ENCODE data around the gene ACBD4.

Gene ACBD4

GRCh38 chr17:45131616-45132319 is 3.7 kb upstream of the ACBD4 start:
- DNase-seq = peak in 4 of 10 donors; percentile 31 to 57 (median 34)
- intact Hi-C loops (cut with DNase I) = loop anchor here (5.0 to 10.0 kb wide), 2 partner anchors 34 to 357 kb away; no protein-coding TSS in a partner anchor

- intact Hi-C loops (cut with DNase I) = loop anchor here (5.0 to 10.0 kb wide), 2 partner anchors 35 to 357 kb away; no protein-coding TSS in a partner anchor
- no peak for DNase-seq
Measured at GRCh38 chr17:45132320-45132571, 3.2 kb upstream of the ACBD4 start, which contains the start of gene PLCD3. PLCD3 (minus strand) TSS chr17:45132515; CDS start chr17:45132410, 105 bp downstream.

- DNase-seq = peak; percentile 56 to 97 (median 80)
- intact Hi-C loops (cut with DNase I) = loop anchor here (5.0 to 10.0 kb wide), 2 partner anchors 36 to 358 kb away; no protein-coding TSS in a partner anchor
Measured at GRCh38 chr17:45132572-45133463, 2.7 kb upstream of the ACBD4 start.

GRCh38 chr17:45135978-45136791 is 698 bp downstream of the ACBD4 start:
- intact Hi-C loops (cut with DNase I) = loop anchor here (1.0 to 10.0 kb wide), 2 partner anchors 61 to 361 kb away; no protein-coding TSS in a partner anchor
- DNase-seq = peak in 2 of 10 donors; percentile 11 to 81

GRCh38 chr17:45136846-45137560 is 1.5 kb downstream of the ACBD4 start:
- peak in 2 of 10 donors; percentile 56 to 69 for DNase-seq
- intact Hi-C loops (cut with DNase I) = loop anchor here (10.0 kb wide), 1 partner anchor 362 kb away; no protein-coding TSS in a partner anchor

- DNase-seq = peak in 2 of 10 donors; percentile 27 to 42
- intact Hi-C loops (cut with DNase I) = loop anchor here (10.0 kb wide), 1 partner anchor 363 kb away; no protein-coding TSS in a partner anchor
Measured at GRCh38 chr17:45137561-45138305, 2.2 kb downstream of the ACBD4 start.

- DNase-seq = peak in 1 of 10 donors; percentile 62
- intact Hi-C loops (cut with DNase I) = loop anchor here (10.0 kb wide), 1 partner anchor 364 kb away; no protein-coding TSS in a partner anchor
Measured at GRCh38 chr17:45138911-45139532, 3.5 kb downstream of the ACBD4 start.

GRCh38 chr17:45139533-45139920 is 4.0 kb downstream of the ACBD4 start:
- intact Hi-C loops (cut with DNase I) = loop anchor here (10.0 kb wide), 1 partner anchor 365 kb away; no protein-coding TSS in a partner anchor

GRCh38 chr17:45143094-45143670 is 7.7 kb downstream of the ACBD4 start:
- intact Hi-C loops (cut with DNase I) = no loop called here
- DNase-seq = peak in 1 of 10 donors; percentile 35

More at GRCh38 chr17:45139533-45139920, 4.0 kb downstream of the ACBD4 start:
- peak in 1 of 10 donors; percentile 27 for DNase-seq

- intact Hi-C loops (cut with DNase I) = no loop called here
- peak in 9 of 10 donors; percentile 27 to 89 (median 46) for DNase-seq
Measured at GRCh38 chr17:45143767-45144198, 8.3 kb downstream of the ACBD4 start.

GRCh38 chr17:45144199-45145034 is 8.9 kb downstream of the ACBD4 start:
- intact Hi-C loops (cut with DNase I) = loop anchor here (5.0 kb wide), 1 partner anchor 173 kb away; the partner anchor contains the start of gene MAP3K14
- DNase-seq = peak in 4 of 10 donors; percentile 13 to 86 (median 70)

- no peak for DNase-seq
- intact Hi-C loops (cut with DNase I) = loop anchor here (5.0 kb wide), 1 partner anchor 172 kb away; the partner anchor contains the start of gene MAP3K14
Measured at GRCh38 chr17:45145035-45145389, 9.5 kb downstream of the ACBD4 start.

- intact Hi-C loops (cut with DNase I) = loop anchor here (5.0 kb wide), 1 partner anchor 171 kb away; the partner anchor contains the start of gene MAP3K14
- DNase-seq = peak in 2 of 10 donors; percentile 59
Measured at GRCh38 chr17:45146166-45146565, 10.7 kb downstream of the ACBD4 start.

GRCh38 chr17:45146592-45146889 is 11.1 kb downstream of the ACBD4 start:
- intact Hi-C loops (cut with DNase I) = loop anchor here (5.0 kb wide), 1 partner anchor 171 kb away; the partner anchor contains the start of gene MAP3K14
- DNase-seq = no peak

GRCh38 chr17:45146890-45147580 is 11.5 kb downstream of the ACBD4 start:
- intact Hi-C loops (cut with DNase I) = loop anchor here (5.0 kb wide), 1 partner anchor 170 kb away; the partner anchor contains the start of gene MAP3K14
- peak in 3 of 10 donors; percentile 29 to 83 (median 82) for DNase-seq

All from posterior cingulate gyrus (tissue), 11 donors.